GM18868 (cell line): ENCODE measurements around the gene TNFAIP8L3.
"Not testable (repeated sequence)": the region's sequence is repeated elsewhere in the genome, so short reads cannot be mapped to it uniquely, and the experiment has no call there.

Source experiments
- ATAC-seq: cut with Tn5 transposase; IDR thresholded peaks from one replicate; pipeline ENCODE4 v1.9.1; 2021; ENCODE audit warnings: mild to moderate bottlenecking, moderate library complexity; ENCODE audit not compliant: unreplicated experiment

TNFAIP8L3 gene

DNA sequence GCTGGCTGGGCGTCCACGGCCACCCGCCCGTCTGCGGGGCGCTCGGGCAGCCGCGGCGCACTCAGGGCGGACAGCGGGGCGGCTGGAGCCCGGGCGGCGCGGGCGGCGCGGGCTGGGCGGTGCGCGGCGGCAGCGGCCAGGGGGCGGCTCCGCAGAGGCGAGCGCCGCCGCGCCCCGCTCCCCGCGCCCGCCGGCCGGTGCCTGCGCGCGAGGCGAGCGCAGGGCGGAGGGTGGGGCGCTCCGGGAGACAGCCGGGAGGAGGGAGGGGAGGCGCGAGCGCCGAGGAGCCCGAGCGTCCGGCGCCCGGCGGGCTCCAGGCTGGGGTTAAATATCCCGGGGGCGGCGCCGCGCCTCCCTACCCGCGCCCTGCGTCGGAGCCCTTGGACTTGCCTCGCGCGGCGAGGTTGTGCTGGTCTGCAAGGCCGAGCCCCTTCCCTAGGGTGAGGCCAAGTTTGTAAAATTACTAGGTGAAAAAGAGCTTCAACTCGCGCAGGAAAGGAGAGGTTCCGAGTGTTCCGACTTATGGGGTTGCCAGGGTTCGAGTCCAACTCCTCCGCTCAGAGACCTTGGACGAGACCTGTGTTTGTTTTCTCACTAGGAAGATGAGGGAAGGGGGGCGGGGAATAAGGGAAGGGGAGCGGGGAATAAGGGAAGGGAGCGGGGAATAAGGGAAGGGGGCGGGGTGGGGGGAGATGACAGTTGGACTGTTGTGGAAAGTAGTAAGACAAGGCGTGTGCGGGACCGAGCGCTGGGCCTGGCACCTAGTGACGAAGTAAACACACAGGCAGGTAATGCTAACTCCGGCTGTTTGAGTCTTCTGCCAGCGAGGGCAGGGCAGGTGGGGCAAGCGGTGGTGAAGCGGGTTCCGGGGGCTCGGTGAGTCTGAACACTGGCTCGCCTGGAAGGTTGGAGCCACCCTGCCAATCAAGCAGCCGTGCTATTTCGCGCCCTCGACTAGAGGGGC lies at the start of gene TNFAIP8L3:
TNFAIP8L3 (minus strand) TSS at position 301 of the 964 bp plus-strand sequence. CDS start 311 bp downstream, outside the sequence.
- ATAC-seq, result no peak

DNA sequence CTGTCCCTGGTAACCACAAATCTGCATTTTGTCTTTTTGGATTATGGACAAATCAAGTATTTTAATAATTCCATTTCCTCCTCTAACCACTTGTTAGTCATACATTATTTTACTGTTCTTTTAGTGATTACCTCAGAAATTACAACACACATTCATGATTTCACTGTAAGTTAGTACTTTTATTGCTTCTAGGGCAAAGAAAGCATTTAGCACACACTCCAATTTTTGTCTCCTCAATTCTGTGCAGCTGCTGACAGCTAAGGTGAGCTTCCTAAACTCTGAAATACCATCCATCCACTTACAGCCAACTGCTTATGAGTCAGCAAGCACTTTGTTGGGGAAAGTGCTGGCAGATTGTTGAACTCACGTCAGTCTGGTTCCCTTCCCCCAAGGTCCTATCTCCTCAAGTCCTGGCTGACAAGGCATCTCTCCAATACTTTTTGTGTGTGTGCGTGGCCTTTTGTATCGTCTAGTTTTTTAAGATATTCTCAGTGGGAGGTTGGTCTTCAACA lies 49.4 kb upstream of the TNFAIP8L3 start:
- ATAC-seq, result no peak

DNA sequence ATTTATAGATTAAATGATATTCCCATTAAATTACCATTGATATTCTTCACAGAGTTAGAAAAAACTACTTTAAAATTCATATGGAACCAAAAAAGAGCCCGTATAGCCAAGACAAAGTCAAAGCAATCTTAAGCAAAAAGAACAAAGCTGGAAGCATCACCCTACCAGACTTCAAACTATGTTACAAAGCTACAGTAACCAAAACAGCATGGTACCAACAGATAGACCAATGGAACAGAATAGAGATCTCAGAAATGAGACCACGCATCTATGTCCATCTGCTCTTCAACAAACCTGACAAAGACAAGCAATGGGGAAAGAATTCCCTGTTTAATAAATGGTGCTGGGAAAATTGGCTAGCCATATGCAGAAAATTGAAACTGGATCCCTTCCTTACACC lies 45.6 kb upstream of the TNFAIP8L3 start:
- not testable (repeated sequence) for ATAC-seq

DNA sequence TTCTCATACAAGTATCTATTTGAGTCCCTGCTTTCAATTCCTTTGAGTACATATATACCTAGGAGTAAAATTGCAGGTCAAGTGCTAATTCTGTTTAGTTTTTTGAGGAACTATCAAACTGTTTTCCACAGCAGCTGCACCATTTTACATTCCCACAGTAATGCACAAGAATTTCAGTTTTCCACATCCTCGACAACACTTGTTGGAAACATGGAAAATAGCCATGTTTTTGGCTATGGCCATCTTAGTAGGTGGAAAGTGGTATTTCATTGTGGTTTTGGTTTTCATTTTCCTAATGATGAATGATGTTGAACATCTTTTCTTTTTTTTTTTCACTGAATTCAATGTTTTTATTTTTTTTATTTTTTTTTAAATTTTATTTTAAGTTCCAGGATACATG lies 44.4 kb upstream of the TNFAIP8L3 start:
- no peak for ATAC-seq

DNA sequence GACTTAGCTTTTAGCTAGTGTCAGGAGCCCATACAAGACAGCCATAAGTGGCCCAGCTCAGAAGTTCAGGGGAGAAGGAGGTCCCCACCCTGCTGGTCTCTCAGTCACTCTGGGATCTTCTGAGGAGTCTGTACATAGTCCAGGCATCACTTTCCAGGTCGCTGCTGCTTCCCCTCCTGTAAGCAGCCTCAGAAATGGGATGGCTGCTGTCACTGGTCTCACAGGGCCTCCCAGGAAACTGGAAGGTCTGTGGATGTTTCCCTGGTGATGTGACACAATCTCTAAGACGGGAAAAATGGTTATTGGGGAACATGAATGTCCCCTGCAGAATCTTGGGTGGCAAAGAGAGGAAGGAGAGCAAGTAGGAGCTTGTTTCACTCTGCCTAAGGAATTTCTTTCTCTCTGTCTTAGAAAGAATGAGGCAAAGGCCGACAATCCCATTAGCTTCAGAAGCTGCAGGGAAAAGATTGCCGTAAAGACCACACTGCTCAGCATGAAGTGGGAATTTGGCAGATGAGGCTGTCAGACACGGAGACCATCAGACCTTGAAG lies 43.2 kb upstream of the TNFAIP8L3 start:
- no peak for ATAC-seq

DNA sequence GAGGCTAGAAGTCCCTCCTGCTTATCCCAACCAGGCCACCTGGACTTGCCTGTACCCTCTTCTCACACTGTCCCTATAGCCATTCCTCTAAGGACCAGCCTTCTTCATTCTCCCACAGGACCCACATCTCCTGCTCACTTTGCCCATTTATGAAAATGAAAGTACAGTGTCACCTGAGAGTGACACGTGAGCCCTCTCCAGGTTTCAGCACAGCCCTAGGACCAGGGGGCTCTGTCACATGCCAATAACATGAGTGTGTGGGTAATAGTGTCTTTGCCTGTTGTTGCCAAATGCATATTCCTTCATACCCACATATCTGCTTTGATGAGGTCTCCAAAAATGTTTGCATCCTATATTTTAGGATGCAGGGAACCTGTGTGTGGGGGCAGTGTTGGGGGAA lies 42.3 kb upstream of the TNFAIP8L3 start:
- no peak for ATAC-seq

DNA sequence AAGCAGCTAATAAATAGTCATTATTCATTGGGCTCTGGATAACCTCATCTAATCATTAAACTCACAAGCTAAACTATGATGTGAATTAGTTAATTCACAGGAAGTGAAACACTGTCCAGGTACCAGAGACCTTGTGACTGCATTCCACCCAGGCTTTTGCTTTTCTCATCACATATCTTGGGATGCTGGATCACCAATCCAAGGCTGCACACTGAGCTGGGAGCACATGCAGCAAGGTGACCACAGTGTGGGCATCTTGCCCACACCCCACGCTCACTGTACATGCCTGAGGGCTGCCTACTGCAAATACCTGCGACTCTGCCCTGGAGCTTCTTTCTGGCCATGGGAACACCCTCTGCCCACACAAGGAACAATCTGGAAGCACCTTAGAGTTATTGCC lies 40.6 kb upstream of the TNFAIP8L3 start:
- ATAC-seq, result no peak

DNA sequence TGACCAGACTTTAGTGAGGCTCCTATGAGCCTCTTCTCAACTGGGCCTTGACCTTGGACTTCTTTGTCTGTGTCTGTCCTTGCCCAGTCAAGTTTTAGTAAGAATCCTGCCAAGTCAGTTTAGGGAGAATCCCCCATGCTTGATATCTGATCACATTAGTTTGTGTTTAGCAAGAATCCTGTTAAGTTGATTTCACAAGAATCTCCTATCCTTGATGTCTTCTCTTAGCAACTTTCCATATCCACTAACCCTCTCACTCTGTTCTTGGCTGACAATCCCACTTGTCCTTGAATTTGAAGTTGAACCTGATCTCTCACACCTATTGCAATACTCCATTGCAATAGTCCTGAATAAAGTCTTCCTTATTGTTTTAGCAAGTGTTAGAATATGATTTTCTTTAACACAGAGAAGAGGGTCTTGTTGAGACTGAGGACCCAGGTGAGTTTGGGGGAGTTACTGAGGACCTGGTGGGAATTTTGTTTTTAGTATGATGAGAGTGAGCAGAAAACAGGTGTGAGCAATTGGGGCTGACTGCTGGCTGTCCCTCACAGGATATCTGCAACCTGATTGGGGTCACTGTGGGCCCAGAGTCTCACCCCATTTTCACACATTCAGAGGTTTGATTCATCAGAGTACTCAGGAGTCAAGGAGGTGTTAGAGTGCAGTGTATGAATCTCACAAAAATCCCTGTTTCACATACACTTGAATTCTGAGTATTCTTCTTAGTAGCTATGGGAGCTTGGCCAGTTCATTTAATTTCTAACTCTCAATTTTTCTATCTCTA lies 39.9 kb upstream of the TNFAIP8L3 start:
- no peak for ATAC-seq

DNA sequence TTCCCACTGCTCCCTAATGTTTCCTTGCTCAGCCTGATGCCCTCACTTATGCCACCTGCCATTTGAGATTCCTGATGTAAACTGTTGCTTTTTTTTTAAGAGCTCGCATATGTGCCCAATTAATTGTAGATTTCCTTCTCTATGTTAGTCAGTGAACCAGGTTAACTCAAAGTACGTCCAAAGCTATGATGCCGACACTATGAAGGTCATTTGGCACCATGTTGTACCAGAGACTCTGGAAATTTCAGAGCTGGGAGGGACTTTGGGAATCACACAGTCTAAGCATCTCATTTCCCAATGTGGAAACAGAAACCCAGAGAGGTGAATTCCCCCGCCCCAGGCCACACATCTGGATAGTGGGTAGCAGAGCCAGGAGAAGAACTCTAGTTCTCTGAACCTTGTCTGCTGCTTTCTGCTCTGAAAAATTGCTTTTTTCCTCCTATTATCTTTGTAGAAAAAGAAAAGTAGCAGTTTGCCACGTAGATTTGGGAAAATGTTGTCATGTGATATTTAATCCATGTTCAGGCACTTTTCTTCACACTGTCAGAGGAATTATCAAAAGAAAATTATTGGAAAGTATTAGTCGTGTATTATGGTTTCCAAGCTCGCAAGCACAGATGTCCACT lies 38.5 kb upstream of the TNFAIP8L3 start:
- ATAC-seq, result no peak

DNA sequence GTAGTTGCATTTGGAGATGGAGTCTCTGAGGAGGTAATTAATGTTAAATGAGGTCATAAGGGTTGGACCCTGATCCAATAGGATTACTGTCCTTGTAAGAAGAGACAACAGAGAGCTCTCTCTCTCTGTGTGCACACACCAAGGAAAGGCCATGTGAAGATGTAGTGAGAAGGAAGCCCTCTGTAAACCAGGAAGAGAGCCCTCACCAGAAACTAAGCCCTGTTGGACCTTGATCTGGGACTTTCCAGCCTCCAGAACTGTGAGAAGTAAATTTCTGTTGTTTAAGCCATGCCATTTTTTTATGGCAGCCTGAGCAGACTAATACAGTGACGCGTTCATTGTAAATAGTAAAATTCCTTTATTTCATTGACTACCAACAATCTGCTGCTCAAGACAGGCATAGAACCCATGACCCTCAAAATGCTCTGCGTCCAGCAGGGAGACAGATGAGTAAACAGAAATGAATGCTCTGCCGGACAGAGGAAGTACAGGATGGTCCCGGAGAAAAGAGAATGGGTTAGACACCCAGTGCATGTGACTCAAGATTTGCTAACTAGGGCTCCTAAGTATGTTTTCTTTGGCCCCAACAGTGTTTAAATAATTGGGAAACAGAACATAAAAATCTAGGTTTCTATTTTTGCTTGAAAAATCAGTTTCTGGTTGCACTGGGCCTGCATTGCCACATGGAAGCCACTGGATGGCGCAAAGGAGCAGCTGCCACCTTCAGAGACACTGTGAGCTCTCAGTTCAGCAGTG lies 37.9 kb upstream of the TNFAIP8L3 start:
- no peak for ATAC-seq

DNA sequence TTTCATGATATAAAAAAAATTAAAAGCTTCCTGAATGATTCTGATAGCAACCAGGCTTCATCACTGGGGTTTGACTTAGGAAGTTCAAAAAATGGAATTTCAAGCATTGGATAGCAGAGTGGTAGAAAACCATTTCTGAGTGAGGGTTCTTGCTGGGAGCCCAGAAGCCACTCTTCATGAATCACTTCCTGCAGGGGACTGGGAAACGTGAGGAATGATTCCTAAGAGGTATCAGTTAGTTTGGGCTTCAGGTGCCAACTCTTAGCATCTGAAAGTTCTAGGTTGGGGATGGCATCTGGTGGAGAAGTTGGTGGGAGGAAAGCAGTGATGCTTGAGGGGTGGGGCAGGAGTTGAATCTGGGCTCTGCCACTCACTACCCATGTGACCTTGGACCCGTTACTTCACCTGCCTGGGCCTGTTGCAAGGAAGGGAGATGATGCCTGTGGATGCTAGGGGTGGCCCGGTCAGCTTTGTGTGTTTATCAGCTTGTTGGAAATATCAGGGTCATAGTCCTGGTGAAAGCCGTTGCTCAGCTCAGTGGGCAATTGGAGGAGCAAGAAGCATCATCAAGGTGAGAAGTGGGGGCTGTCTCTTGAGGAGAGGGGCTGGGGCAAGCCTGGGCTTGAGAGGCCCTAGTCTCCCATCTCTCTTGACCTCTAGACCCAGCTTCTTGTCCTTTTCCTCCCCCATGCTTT lies 37.0 kb upstream of the TNFAIP8L3 start:
- ATAC-seq, result no peak

DNA sequence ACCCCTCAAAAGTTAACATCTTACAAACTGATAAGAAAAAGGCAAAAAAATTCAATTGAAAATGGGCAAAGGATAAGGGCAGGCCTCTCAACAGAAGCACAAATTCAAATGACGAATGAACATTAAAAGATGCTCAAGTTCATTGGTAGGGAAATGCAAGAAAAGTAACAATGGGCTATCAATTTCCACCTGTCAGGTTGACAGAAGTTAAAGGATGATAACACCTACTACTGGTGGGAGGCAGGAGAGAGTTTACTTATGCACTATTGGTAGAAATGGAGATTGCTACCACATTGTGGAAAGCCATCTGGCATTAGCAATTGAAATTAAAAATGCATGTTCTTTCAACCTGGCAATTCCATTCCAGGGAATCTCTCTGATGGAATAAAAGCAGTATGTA lies 35.6 kb upstream of the TNFAIP8L3 start:
- no peak for ATAC-seq

DNA sequence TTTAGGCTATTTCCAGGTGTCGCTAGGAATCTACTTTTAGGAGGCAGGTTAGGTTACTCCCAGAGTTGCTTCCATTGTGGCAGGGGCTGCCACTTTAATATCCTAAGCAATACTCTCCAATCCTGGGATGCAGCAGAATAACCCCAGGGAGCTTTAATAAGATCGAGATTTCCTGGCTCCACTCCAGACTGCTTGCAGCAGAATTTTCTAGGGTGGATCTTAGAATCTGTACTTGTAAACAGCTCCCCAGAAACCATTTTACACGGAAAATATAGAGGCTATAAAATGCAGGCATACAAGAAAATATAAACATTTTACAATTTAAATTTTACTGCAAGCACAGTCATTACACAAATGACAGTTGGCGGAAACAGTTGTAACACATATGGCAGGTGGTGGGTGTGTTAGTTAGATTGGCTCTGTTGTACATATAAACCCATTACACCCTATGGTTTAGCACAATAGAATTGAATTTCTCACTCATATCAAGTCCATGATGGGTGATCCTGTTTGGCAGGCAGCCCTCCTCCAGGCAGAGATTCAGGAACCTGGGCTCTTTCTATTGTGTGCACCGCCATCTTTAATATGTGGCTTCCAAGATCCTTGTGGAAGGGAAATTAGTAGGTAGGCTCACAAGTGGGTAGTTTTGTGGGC lies 35.0 kb upstream of the TNFAIP8L3 start:
- no peak for ATAC-seq

DNA sequence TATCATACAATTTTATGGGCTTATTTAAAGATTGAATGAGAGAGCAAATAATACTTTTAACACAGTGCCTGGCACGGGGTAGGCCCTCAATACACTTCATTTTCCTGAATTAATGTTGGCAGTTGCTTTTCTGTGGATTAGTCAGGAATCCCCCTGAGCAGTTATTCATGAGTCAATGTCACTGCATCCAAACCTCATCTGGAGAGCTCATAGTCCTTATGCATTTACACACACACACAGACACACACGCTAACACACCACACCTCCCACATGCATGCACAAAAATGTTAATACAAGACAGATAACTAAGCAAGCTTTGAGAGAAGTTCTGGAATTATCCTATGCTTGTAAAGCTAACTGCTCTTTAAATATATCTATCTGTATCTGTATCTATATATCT lies 34.0 kb upstream of the TNFAIP8L3 start:
- ATAC-seq, result no peak

DNA sequence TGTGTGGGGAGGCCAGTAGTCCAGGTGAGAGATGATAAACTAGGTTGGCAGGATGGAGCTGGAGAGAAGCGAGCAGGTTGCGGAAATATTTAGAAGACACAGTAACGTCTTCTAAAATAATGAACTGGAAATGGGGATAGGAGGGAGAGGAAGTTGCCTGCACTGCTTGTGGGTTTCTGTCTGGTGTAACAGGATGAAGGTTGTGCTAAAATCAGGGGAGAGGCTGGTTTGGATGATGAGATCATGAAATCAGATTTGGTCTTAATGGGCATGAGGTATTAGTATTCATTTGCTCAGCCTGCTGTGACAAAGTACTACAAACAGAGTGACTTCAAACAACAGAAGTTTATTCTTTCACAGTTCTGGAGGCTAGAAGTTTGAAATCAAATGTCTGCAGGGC lies 32.1 kb upstream of the TNFAIP8L3 start:
- no peak for ATAC-seq

DNA sequence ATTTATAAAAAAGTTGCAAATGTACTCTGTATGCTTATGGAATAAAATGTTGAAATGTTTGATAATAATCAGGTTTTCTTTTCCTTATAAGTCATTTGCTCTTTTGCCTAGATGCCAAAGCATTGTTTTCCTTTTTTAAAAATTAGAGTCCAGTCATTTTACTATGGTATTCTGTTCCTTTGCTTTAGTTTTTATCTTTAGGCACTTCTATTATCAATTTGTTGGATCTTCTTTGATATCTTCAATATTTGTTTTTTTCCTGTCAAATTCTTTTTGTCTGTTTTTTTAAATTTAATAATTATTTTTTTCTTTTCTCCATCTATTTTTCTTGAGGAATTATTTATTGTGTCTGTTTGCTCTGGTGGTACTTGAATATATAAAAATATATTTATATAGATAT lies 28.3 kb upstream of the TNFAIP8L3 start:
- not testable (repeated sequence) for ATAC-seq

DNA sequence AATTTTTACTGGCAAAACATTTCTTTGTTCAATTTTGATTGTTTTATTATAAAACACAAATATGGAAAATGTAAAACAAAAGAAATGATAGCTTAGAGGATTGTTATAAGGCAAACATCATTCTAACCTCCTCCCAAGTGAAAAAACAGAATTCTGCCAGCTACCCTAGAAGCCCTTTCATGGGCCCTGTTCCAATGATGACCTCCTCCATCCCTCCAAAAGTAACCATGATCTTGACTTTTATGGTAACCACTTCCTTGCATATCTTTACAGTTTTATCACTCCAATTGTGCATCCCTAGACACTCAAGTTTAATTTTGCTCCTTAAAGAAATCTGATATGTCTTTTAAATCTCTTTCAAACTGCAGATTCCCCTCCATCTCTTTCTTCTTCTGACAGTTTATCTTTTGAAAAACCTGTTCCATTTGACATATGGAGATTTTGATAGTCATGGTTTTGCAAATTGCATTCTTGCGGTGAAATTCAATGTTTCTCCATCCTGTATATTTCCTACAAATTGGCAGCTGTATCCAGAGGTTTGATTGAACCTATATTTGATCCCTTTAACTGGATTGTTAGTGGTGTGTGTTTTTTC lies 27.0 kb upstream of the TNFAIP8L3 start:
- no peak for ATAC-seq

DNA sequence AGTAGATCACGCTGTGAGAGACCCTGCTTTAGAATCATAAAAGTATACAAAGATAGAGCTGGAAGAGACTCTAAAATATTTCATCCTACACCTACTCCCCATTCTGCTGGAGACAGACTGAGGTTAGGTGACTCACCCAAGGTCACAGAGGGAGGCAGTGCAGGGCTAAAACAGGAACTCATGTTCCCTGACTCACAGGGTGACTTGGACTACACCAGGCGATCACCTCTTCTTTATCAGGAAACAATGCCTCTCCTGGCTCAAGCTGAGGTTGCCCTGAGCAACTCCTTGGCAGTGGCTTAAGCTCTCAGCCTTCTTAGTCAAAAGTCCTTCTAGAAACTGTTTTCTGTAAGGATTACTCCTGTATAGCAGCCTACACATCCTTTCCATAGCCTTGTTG lies 26.4 kb upstream of the TNFAIP8L3 start:
- ATAC-seq, result no peak

DNA sequence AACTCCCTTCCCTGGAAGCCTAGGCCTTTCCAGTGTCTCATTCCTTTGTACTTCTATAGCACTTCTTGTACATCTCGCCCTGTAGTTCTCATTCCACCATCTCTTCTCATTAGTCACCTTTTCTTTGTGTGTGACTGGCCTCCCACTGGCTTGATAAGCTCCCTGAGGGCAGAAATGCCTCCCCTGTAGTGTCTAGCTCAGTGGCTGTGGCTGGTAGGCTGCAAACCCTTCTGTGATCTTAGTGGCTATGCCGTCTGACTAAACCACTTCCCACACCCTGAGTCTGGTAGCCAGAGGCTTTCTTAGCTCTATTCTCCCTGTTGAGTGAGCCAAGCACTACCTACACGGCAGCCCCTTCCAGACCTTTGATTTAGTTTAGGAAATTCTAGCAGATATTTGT lies 24.4 kb upstream of the TNFAIP8L3 start:
- ATAC-seq, result no peak
